ENCODE data around the gene MCRIP1. TPM values are rescaled to one million over a fixed set of nuclear protein-coding genes. Genes with fewer than 3 reads are reported as not detected.

MCRIP1 gene
- total and polyA plus RNA-seq, 9 of the 15 experiments (the other 6 are each of a cell fraction or from before 2014, with no cell fraction given): 0.39 to 35.8 (median 9.7) TPM

- TF ChIP-seq ZBTB7A (IDR thresholded peaks at IDR 0.05; ENCODE audit: borderline replicate concordance, control insufficient read depth, low read depth, low read length) (peak; percentile 75; the same call in 1 of the 2 replicates), ATF3 (IDR thresholded peaks at IDR 0.05) (peak; percentile 53), ATF3 (CRISPR knock-in tag; conservative IDR thresholded peaks at IDR 0.05) (no peak), ZBTB33 (CRISPR knock-in tag; IDR thresholded peaks at IDR 0.05) (peak; percentile 92), MEIS2 (IDR thresholded peaks at IDR 0.05; ENCODE audit: partially characterized antibody) (peak; percentile 52), ZC3H8 (IDR thresholded peaks at IDR 0.05) (no peak), PCBP1 (IDR thresholded peaks at IDR 0.05; ENCODE audit: low read depth, low read length, poor library complexity, severe bottlenecking) (peak; percentile 25), POLR2G (IDR thresholded peaks at IDR 0.05; ENCODE audit: low read depth, low read length) (peak; percentile 48; the same call in 1 of the 2 replicates)
These were observed 1.8 kb upstream of the MCRIP1 start, which contains the start of gene PPP1R27 (continued) for GRCh38 chr17:81834831-81835267.

Measured in K562 (cell line).